ENCODE results near the gene MYADML2. TPM values are rescaled to one million over a fixed set of nuclear protein-coding genes. Genes with fewer than 3 reads are reported as not detected.

MYADML2 gene
- total RNA-seq, 1 experiment from 2014 or later: 0.22 TPM

DNA sequence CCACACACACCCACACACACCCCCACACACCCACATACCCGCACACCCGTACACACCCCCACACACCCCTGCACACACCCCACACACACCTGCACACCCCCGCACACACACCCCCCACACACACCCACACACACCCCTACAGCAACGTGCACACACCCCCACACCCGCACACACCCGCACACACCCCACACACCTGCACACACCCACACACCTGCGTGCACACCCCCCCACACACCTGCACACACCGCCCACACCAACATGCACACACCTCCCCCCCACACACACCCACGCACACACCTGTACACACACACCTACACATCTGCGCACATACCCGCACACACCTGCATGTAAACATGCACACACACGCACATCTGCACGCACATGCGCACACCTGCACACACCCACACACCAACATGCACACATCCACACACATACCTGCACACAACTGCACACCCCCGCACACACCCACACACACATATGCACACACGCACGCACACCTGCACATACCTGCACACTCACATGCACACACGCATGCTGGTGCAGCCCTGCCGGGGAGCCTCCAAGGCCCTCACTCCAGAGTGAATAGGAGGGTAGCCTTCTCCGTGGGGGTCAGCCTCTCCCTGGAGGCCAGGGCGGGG lies 37.9 kb upstream of the MYADML2 start:
- no peak overlapping the region for H3K14ac ChIP-seq (ENCODE audit: insufficient read depth, low read length)
- H3K9me3 ChIP-seq (ENCODE audit: control insufficient read depth, low read depth, low read length): no peaks in the 10 kb centered on the region
- no peaks in the 10 kb centered on the region for H3K79me1 ChIP-seq (ENCODE audit: insufficient read depth, low read depth, low read length, poor library complexity, severe bottlenecking)
- no peak overlapping the region for H3K9ac ChIP-seq (ENCODE audit: extremely low read depth, insufficient read length, low read length)
- H4K91ac ChIP-seq (ENCODE audit: insufficient read length, low read depth, low read length): no peak overlapping the region
- WGBS (ENCODE audit: extremely low coverage, insufficient read length, low lambda C conversion rate): no CpG with 5 or more reads among the region's 21 CpGs
- no peaks in the 10 kb centered on the region for H3K23me2 ChIP-seq (ENCODE audit: insufficient read length, low read depth, low read length, poor library complexity, severe bottlenecking)
- Mint-ChIP-seq H3K27ac (peak overlapping the region in 1 of 3 experiments; percentile 18; a peak in 1 of 7 replicates), H3K27me3 (ENCODE audit: low read depth) (no peaks in the 10 kb centered on the region), H3K9me3 (no peaks in the 10 kb centered on the region; a peak in 1 of 5 replicates), H3K4me1 (no peaks in the 10 kb centered on the region), H3K36me3 (ENCODE audit: insufficient read depth in 1 of 3, low read depth in 3 of 3) (peaks cover 6 to 60% (median 50%) of the 10 kb centered on the region in 3 experiments), H3K4me3 (no peak overlapping the region; a peak in 1 of 5 replicates)
- DNase-seq: no peak
- no peaks in the 10 kb centered on the region for H4K20me1 ChIP-seq (ENCODE audit: control insufficient read depth, insufficient read depth, insufficient read length)
- H3K23ac ChIP-seq (ENCODE audit: insufficient read length, low read depth, low read length): no peak overlapping the region
- no peak overlapping the region for H2BK5ac ChIP-seq (ENCODE audit: insufficient read length, low read length)
- no peak overlapping the region for H3K56ac ChIP-seq (ENCODE audit: insufficient read length, low read depth, low read length)
- no peak overlapping the region for H4K5ac ChIP-seq (ENCODE audit: insufficient read length, low read depth, low read length)
- H2BK12ac ChIP-seq (ENCODE audit: insufficient read length, low read depth, low read length): no peak overlapping the region
- no peak overlapping the region for H3K18ac ChIP-seq (ENCODE audit: insufficient read length, low read depth, low read length)
- no peak overlapping the region for H3K27ac ChIP-seq (ENCODE audit: insufficient read length, low read depth, low read length)
- H2AK5ac ChIP-seq (ENCODE audit: insufficient read length, low read length): no peak overlapping the region
- H3K4me2 ChIP-seq (ENCODE audit: insufficient read depth, insufficient read length, low read length): no peak overlapping the region
- no peak overlapping the region for H2BK20ac ChIP-seq (ENCODE audit: low read depth, low read length, poor library complexity, severe bottlenecking)
- no peak overlapping the region for H2BK15ac ChIP-seq (ENCODE audit: low read depth, low read length)
- no peak overlapping the region for H4K8ac ChIP-seq (replicated peaks; ENCODE audit: insufficient read length, low read depth, low read length)
- no peaks in the 10 kb centered on the region for H3K27me3 ChIP-seq (ENCODE audit: insufficient read depth, low read length)
- no peak overlapping the region for H3T11ph ChIP-seq (ENCODE audit: low read length)
- H3K4me1 ChIP-seq (ENCODE audit: insufficient read depth, low read length): no peaks in the 10 kb centered on the region
- no peaks in the 10 kb centered on the region; the same call in 1 of the 2 replicates for H3K79me2 ChIP-seq (ENCODE audit: insufficient read depth, low read length)
- H3K4ac ChIP-seq (ENCODE audit: low read depth, low read length): no peak overlapping the region
- no peak overlapping the region for H2BK120ac ChIP-seq (ENCODE audit: low read depth, low read length, poor library complexity, severe bottlenecking)
- TF ChIP-seq, protein P1, sequence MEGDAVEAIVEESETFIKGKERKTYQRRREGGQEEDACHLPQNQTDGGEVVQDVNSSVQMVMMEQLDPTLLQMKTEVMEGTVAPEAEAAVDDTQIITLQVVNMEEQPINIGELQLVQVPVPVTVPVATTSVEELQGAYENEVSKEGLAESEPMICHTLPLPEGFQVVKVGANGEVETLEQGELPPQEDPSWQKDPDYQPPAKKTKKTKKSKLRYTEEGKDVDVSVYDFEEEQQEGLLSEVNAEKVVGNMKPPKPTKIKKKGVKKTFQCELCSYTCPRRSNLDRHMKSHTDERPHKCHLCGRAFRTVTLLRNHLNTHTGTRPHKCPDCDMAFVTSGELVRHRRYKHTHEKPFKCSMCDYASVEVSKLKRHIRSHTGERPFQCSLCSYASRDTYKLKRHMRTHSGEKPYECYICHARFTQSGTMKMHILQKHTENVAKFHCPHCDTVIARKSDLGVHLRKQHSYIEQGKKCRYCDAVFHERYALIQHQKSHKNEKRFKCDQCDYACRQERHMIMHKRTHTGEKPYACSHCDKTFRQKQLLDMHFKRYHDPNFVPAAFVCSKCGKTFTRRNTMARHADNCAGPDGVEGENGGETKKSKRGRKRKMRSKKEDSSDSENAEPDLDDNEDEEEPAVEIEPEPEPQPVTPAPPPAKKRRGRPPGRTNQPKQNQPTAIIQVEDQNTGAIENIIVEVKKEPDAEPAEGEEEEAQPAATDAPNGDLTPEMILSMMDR (conservative IDR thresholded peaks at IDR 0.05): no peak
- no peak overlapping the region for H2AFZ ChIP-seq (ENCODE audit: low read length)

Data from H9 (cell line).